ENCODE measurements around the gene ACCS.

Gene ACCS

DNA sequence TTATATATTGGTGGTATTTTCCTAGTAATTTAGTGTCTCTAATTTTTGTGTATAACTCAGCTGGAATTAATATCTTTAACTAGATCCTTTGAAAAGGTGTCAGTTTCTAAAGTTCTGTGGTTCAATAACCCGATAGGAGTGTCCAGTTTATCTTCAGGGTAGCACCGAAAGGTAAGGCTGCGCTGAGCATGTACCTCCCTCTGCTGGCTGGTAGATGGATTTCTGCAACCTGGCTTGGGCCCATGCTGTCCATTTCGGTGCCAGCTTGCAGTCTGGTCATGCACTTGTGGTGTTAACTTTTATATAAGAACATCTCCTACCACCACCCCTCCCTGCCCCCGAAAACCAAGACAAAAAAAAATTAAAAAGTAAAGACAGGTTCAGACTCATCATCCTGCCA is 54.1 kb downstream of the ACCS start:
- H3K36me3 Mint-ChIP-seq (ENCODE audit: low read depth): peaks cover 28% of the 10 kb centered on the region

DNA sequence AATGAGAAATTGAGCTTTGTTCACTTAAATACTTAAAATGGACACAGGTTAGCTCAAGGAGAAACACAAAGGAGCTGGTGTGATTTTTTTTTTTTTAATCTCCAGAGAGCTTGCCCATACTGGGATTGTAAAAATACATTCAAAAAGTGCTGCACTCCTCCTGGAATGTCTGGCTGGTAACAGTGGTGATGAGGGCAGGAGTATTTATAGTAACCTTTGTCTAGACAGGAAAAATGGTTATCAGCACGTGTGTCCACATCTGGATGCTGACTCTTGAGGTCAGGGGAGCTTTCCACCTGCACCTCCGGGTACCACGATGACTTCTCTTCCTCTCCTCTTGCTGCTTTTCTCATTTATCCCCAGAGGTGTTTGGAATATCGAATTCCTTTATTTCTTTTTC is 59.5 kb downstream of the ACCS start:
- Mint-ChIP-seq H3K27ac (no peak overlapping the region), H3K4me3 (no peak overlapping the region), H3K9me3 (no peaks in the 10 kb centered on the region), H3K4me1 (no peaks in the 10 kb centered on the region), H3K36me3 (ENCODE audit: low read depth) (peaks cover 32% of the 10 kb centered on the region), H3K27me3 (no peaks in the 10 kb centered on the region)
- no peak for DNase-seq
- ATAC-seq: no peak

More for the DNA sequence above, 54.1 kb downstream of the ACCS start:
- Mint-ChIP-seq H3K27ac (no peak overlapping the region), H3K9me3 (no peaks in the 10 kb centered on the region), H3K4me3 (no peak overlapping the region), H3K27me3 (no peaks in the 10 kb centered on the region), H3K4me1 (no peaks in the 10 kb centered on the region)
- no peak for DNase-seq
- no peak for ATAC-seq

DNA sequence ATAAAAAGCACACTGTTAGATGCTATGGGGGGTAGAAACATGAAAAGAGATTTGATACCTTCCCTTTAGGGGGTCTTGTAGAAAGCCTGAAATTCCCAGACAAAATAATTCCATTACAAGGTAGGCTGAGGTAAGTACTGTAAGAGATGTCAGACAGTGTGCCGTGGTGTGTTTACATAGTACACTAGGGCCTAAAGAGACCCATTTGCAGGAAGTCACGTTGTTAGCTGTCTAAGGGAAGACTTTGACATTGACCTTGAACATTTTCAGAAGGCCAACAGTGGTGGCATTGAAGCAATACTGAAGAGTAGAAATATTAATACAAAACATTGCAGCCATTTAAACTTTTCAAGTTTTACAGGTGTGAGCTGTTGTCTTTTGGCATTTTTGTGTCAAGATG is 60.2 kb downstream of the ACCS start:
- no peak overlapping the region for H3K4me3 Mint-ChIP-seq

DNA sequence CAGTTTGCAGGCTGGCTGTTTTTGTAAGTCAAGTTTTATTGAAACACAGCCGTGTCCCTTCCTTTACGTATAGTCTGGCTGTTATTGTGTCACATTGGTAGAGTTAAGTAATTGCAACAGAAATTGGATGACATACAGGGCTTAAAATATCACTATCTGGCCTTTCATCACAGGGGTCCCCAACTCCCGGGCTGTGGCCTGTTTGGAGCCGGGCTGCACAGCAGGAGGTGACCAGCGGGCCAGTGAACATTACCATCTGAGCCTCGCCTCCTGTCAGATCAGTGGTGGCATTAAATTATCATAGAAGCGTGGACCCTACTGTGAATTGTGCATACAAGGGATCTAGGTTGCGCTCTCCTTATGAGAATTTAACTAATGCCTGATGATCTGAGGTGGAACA is 61.1 kb downstream of the ACCS start:
- H3K27ac Mint-ChIP-seq: no peak overlapping the region
- no peaks in the 10 kb centered on the region for H3K9me3 Mint-ChIP-seq
- no peak for ATAC-seq
- peaks cover 34% of the 10 kb centered on the region for H3K36me3 Mint-ChIP-seq (ENCODE audit: low read depth)
- H3K4me1 Mint-ChIP-seq: no peaks in the 10 kb centered on the region
- no peaks in the 10 kb centered on the region for H3K27me3 Mint-ChIP-seq
- DNase-seq: no peak
- H3K4me3 Mint-ChIP-seq: no peak overlapping the region

More for the DNA sequence above, 60.2 kb downstream of the ACCS start:
- DNase-seq (no peak), ATAC-seq (no peak)
- no peaks in the 10 kb centered on the region for H3K9me3 Mint-ChIP-seq
- H3K27me3 Mint-ChIP-seq: no peaks in the 10 kb centered on the region
- no peaks in the 10 kb centered on the region for H3K4me1 Mint-ChIP-seq
- peaks cover 33% of the 10 kb centered on the region for H3K36me3 Mint-ChIP-seq (ENCODE audit: low read depth)
- H3K27ac Mint-ChIP-seq: no peak overlapping the region

DNA sequence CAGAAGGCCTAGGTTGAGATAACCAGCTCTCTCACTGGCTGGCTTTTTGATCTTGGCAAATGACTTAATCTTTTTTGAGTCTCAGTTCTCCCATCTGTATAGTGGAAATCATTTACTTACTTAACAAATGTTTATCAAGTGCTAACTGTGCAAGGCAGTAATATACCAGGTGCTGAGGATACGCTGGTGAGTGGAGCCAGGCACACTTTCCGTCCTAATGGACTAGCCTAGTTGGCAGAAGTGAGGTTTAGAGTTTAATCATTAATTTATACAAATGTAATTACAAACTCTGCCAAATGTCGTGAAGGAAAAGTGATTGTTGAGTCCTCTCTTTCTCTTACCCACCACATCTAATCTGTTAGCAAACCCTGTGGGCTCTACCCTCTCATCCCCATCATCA is 62.7 kb downstream of the ACCS start:
- Mint-ChIP-seq H3K27me3 (no peaks in the 10 kb centered on the region), H3K27ac (no peak overlapping the region), H3K4me1 (no peaks in the 10 kb centered on the region), H3K36me3 (ENCODE audit: low read depth) (peaks cover 34% of the 10 kb centered on the region), H3K9me3 (no peaks in the 10 kb centered on the region), H3K4me3 (no peak overlapping the region)
- ATAC-seq (no peak), DNase-seq (no peak)

DNA sequence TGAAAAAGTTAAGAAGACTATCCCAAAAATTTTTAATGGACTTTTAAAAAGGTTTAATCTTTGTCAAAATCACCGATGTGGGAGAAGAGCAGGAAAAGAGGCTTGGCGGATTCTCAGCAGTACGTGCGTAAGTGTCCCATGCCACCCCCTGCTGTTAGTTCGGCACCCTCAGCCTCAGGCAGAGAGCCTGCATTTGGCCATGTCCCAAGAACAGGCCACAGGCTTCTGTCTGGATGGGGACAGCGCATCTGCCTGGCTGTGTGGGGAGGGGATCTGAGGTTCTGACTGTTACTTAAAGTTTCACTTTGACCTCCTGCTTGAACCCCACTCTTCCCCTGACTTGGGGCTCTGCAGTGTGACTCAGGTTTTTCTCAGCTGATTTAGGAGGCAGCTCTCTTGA is 64.7 kb downstream of the ACCS start:
- no peak overlapping the region for H3K4me3 Mint-ChIP-seq
- ATAC-seq: no peak
- H3K27ac Mint-ChIP-seq: no peak overlapping the region
- no peak for DNase-seq
- no peaks in the 10 kb centered on the region for H3K4me1 Mint-ChIP-seq
- peaks cover 31% of the 10 kb centered on the region for H3K36me3 Mint-ChIP-seq (ENCODE audit: low read depth)
- H3K27me3 Mint-ChIP-seq: no peaks in the 10 kb centered on the region
- H3K9me3 Mint-ChIP-seq: no peaks in the 10 kb centered on the region

DNA sequence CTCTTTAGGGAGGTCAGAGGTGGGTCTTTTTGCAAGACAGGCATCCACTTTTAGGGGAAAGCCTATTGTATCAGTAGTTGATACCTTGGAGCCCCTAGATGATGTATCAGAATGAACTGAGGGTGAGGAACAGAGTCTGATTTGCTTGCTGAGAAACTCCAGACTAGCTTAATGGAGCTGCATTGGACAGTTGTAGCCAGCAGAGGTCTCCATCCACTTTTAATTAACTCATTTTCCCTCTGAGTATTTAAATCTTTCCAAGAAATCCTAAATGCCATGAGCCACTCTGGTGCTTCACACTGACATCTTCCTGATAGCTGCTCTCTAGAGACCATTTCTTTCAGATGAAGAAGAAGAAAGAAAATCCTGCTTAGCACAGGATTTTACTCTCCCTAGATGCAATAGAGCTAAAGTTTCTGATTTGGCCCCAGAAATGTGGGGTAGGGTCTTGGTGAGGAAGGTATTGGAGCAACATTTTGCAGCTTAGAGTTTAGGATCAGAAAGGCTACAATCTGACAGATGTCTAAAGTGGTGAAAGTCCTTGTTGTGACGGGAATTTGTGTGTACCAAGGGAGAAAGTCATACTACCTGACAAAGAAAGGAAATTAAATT is 67.4 kb downstream of the ACCS start:
- Mint-ChIP-seq H3K4me3 (no peak overlapping the region), H3K9me3 (no peaks in the 10 kb centered on the region), H3K4me1 (no peaks in the 10 kb centered on the region), H3K36me3 (ENCODE audit: low read depth) (peaks cover 17% of the 10 kb centered on the region), H3K27ac (peak overlapping the region; percentile 18), H3K27me3 (no peaks in the 10 kb centered on the region)
- ATAC-seq: no peak
- DNase-seq: no peak
